Retinal pigment epithelial cell (primary cell): ENCODE results near the gene SMCO3.

Source experiments
- DNase-seq: peaks from one replicate; pipeline ENCODE4 v3.0.0-alpha.2; 2010; ENCODE audit warnings: low read depth
- H3K4me3 ChIP-seq: 2 replicates; pipeline ENCODE4 v1.5.1; 2011; ENCODE audit warnings: mild to moderate bottlenecking, low read length, control low read depth, moderate library complexity
- TF ChIP-seq, protein P1 (sequence below): conservative IDR thresholded peaks from 2 replicates; pipeline ENCODE4 v1.5.1; 2011; ENCODE audit warnings: low read depth, low read length, control low read depth, inconsistent platforms

The SMCO3 gene

GRCh38 chr12:14785568-14785967 is 28.4 kb downstream of the SMCO3 start:
- TF ChIP-seq, protein P1, sequence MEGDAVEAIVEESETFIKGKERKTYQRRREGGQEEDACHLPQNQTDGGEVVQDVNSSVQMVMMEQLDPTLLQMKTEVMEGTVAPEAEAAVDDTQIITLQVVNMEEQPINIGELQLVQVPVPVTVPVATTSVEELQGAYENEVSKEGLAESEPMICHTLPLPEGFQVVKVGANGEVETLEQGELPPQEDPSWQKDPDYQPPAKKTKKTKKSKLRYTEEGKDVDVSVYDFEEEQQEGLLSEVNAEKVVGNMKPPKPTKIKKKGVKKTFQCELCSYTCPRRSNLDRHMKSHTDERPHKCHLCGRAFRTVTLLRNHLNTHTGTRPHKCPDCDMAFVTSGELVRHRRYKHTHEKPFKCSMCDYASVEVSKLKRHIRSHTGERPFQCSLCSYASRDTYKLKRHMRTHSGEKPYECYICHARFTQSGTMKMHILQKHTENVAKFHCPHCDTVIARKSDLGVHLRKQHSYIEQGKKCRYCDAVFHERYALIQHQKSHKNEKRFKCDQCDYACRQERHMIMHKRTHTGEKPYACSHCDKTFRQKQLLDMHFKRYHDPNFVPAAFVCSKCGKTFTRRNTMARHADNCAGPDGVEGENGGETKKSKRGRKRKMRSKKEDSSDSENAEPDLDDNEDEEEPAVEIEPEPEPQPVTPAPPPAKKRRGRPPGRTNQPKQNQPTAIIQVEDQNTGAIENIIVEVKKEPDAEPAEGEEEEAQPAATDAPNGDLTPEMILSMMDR: no peak
- H3K4me3 ChIP-seq: no peak overlapping the region
- no peak for DNase-seq

DNA sequence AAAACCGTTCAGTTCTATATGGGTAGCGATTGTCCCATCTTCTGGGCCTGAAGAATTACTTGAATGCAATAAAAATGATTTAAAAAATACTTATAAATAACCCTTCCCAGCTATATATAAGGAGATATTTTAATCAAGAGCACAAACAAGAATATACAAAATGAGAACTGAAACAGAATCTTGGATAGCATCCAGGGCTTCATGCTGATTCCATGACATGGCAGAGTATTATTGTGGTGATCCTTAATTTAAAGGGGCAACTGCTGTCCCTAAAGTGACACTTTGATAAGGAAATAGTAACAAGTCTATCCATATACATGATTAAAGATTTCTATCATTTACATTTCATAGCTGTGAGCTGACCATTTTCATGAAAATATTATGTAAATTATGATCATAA is 29.5 kb downstream of the SMCO3 start:
- TF ChIP-seq, protein P1: no peak
- no peak for DNase-seq
- no peak overlapping the region for H3K4me3 ChIP-seq

- DNase-seq: no peak
- TF ChIP-seq, protein P1: no peak
Measured at GRCh38 chr12:14782756-14783155, 31.2 kb downstream of the SMCO3 start.

DNA sequence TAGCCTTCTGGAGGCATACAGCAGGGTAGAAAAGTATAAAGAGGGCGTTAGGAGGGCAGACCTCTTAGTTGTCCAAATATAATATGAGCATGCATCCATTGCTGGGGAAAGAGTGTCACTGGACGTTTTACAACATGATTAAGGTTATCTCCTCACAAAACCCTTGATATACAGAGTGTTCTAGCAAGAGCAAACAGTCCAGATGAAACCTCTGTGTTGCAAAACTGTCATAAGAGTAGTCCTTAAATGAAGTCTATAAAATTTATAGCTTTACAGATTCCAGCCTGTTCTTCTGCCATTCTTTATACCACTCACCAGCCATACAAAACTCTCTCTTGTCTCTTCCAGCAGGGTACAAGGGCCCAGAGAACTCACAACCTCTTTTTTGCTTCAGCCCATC is 32.4 kb downstream of the SMCO3 start:
- H3K4me3 ChIP-seq: no peak overlapping the region
- TF ChIP-seq, protein P1: no peak
- no peak for DNase-seq

More at GRCh38 chr12:14782756-14783155, 31.2 kb downstream of the SMCO3 start:
- H3K4me3 ChIP-seq: no peak overlapping the region

DNA sequence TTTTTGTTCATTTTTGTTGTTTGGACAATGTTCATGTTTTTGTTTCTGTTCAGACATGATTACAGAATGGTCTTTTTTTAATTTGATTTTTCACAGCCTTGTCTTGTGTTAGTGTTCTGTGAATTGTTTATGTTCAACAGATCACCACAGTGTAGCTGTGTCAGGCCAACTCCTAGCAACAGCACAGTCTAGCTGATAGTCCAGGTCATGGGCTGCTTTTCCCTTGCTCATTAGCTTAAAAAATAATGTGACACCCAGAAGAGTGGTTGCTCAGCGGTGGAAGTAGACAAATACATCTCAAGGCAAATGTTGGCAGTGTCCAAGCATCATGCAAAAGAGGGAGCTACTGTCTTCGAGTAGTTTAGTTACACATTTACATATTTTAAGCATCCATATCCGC is 33.1 kb downstream of the SMCO3 start:
- DNase-seq: no peak
- TF ChIP-seq, protein P1: no peak
- H3K4me3 ChIP-seq: no peak overlapping the region

GRCh38 chr12:14779834-14780233 is 34.1 kb downstream of the SMCO3 start:
- DNase-seq: no peak
- TF ChIP-seq, protein P1: no peak
- no peak overlapping the region for H3K4me3 ChIP-seq

GRCh38 chr12:14777271-14777670 is 36.7 kb downstream of the SMCO3 start:
- TF ChIP-seq, protein P1: no peak
- DNase-seq: no peak
- H3K4me3 ChIP-seq: no peak overlapping the region
